NCI-H748 (cell line): ENCODE data around the gene MARCHF4.

ENCODE experiments used
- DNase-seq: peaks from one replicate; lab custom pipeline; 2025; ENCODE audit not compliant: unreplicated experiment; lab: John Stamatoyannopoulos, UW

MARCHF4 gene

GRCh38 chr2:216352653-216353270 lies 19.5 kb downstream of the MARCHF4 start:
- DNase-seq = no peak

- no peak for DNase-seq
Measured at GRCh38 chr2:216351172-216351925, 20.9 kb downstream of the MARCHF4 start.

- DNase-seq = no peak
Measured at GRCh38 chr2:216350214-216350791, 22.0 kb downstream of the MARCHF4 start.

GRCh38 chr2:216349366-216349765 lies 22.9 kb downstream of the MARCHF4 start:
- no peak for DNase-seq

GRCh38 chr2:216348756-216349308 lies 23.5 kb downstream of the MARCHF4 start:
- no peak for DNase-seq

DNA sequence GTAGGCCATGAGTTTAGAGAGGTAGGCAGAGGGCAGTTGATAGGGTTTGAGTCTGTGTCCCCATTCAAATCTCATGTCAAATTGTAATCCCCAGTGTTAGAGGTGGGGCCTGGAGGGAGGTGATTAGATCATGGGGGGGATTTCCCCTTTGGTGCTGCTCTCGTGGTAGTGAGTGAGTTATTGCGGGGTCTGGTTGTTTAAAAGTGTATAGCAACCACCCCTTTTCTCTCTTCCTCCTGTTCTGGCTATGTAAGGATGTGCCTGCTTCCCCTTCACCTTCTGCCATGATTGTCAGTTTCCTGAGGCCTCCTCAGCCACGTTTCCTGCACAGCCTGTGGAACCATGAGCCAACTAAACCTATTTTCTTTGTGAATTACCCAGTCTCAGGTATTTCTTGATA lies 25.5 kb downstream of the MARCHF4 start:
- DNase-seq = no peak

GRCh38 chr2:216345846-216346245 lies 26.4 kb downstream of the MARCHF4 start:
- DNase-seq = no peak

DNA sequence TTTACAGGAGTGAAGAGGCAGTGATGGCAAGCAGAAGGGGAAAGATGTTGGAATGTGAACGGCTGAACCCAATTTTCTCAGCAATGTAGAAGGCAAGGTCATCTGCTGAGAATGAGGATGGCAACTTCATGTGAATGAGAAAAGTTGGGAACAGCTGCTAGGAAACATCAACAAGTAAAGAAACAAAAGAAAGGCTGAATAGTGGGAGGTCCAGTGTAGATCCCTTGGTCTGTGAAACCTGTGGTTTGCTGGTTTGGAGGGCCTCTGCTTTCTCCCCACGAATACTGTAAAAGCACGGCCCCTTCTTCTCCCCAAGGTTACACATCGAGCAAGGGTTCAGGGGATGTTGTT lies 27.4 kb downstream of the MARCHF4 start:
- no peak for DNase-seq

DNA sequence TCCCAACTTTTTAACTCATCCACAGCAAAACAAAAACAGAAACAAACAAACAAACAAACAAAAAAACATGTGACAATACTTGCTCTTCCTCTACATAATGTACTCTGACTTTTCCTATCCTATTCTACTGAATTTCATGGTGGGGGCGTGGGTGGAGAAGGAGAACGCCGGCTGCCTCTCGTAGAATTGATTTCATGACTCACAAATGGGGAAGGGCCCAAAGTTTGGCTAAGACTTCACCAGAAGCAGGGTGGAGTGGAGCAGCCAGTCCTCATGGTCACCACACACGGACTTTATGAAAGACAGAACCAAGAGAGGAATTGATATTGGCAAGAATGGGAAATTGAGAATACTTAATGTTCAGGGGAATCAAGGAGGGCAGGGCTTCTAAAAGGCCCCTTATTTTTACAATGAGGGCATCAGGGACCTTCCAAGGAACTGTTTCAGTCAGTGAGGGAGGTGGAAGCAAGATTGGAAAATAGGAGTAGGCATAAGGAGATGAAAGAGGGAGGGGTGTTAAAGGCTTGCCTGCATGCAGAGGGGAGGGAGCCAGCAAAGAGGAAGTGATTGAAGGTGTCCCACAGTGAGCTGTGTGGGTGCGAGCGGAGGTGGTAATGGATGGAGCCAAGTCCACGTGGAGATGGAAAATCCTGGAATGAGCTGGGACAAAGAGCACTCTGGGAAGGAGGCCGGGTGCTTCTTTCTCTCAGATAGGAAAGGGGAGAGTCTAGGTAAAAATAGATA lies 27.9 kb downstream of the MARCHF4 start:
- no peak for DNase-seq

- no peak for DNase-seq
Measured at GRCh38 chr2:216343221-216343980, 28.9 kb downstream of the MARCHF4 start.

DNA sequence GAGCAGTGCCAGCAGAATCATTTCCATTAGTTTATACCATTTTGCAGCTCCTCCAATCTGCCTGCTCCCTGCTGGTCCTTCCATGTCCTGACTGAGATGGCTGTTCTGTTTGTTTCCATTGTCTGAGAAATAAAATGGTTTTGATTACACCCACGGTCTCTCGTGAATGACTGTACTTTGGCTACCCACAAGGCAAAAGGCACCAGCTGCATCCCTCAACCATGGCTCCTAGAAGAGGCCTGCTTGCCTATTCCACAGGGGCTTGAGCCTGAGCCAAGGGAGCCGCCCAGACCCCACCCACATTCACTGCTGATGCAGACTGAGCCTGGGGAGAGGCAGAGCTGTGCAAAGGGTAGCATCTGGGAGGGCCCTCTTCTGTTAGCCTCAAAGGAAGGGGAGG lies 31.2 kb downstream of the MARCHF4 start:
- DNase-seq = peak; percentile 30

DNA sequence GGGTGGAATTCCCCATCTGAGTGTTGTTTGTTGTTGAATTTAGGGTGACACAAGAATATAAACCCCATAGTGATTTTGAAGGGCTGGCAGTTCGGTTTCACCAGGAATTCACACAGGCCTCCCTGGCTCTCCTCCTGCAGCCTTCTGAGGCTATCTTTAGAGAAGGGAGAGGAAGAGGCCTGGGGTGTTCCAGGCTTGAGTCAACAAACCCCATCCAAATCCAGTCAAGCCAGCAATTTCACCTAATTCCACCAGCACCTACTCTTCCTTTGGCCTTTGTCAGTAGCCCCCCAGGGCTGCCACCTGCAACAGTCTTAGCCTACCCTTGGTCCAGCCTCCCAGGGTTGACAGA lies 32.0 kb downstream of the MARCHF4 start:
- peak; percentile 35 for DNase-seq

GRCh38 chr2:216339456-216340279 lies 32.6 kb downstream of the MARCHF4 start:
- peak; percentile 91 for DNase-seq

GRCh38 chr2:216335252-216335651 lies 37.0 kb downstream of the MARCHF4 start:
- DNase-seq = no peak

DNA sequence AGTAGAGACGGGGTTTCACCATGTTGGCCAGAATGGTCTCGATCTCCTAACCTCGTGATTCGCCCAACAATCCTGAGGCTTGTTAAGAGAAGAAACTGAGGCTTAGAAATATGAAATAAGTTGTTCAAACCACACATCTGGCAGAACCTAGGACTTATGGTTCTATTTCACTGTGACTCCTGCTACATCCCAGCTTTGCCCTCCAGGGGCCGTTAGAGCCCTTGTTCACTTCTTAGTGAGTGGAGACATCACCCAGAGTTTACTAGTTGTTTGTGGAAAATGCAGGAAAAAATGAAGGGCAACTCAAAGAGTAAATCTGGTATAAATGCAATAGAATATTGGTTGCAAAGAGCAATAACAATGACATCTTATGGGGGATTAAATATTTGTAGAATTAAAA lies 43.9 kb downstream of the MARCHF4 start:
- DNase-seq = no peak

DNA sequence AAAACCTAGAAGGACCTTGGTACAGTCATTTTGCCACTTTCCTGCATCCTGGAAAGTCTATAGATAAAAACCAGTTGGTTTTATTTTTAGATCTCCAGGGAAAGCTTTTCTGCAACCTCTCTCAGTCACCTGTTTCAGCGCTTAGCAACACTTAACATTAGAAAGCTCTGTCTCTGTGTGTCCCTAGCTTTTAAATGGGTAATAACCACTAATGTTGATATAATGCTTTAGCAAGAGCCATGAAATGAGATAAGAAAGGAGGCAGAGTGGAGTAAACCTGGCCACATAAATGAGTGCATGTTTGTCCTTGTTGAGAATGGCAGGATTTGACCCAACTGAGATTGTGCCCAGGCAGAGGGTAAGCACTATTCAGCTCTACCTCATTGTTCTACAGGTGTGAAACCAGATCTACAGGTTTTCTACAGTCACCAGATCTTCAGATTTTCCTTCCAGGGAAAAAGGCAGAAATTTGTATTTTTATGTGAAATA lies 44.8 kb downstream of the MARCHF4 start:
- DNase-seq = peak; percentile 49
